HepG2 (cell line): ENCODE data around the gene KDELR3. TPM values are rescaled to one million over a fixed set of nuclear protein-coding genes. Genes with fewer than 3 reads are reported as not detected.
A peak's percentile ranks its signal among the peaks of the same experiment; 100 is the strongest.

ENCODE experiments used
- ATAC-seq: fragments of 200-7000 bp; cut with Tn5 transposase; 3 replicates; pipeline ENCODE4 v1.9.1; 2020; ENCODE audit warnings: mild to moderate bottlenecking, moderate library complexity
- BruUV-seq: library from RNA; stranded (reverse); fragments of 400-500 nt; replicated peaks from 2 replicates; lab custom pipeline; 2021; lab: Mats Ljungman, UMichigan
- CTCF ChIA-PET: fragments of 300-600 bp; formaldehyde crosslinking; extraction: SDS; loops from one replicate; lab custom pipeline; 2021; ENCODE audit warnings: low total read pairs, inconsistent platforms, low intra/inter-chr PET ratio; lab: Yijun Ruan, JAX
- POLR2A ChIA-PET: fragments of 350-600 bp; sonication (Branson Sonifier 250); formaldehyde crosslinking; loops from one replicate; lab custom pipeline; 2020; ENCODE audit warnings: antibody characterized with exemption, inconsistent platforms; lab: Yijun Ruan, JAX
- DNase-seq: peaks from one replicate; pipeline ENCODE4 v3.0.0-alpha.2; 2015; ENCODE audit warnings: low spot score
- FAIRE-seq: peaks from 3 replicates; lab custom pipeline; 2011; peaks lifted over from hg19 to GRCh38; lab: Jason Lieb, UNC
- H2AFZ ChIP-seq: one replicate; pipeline ENCODE4 v1.6.1; 2011; ENCODE audit warnings: low read length, inconsistent platforms
- H3K27ac ChIP-seq: fragments of 300-600 bp; 3 replicates; pipeline ENCODE4 v1.8.0; 2011; ENCODE audit warnings: mixed run types, mild to moderate bottlenecking, mixed read lengths, low read length, inconsistent platforms; ENCODE audit not compliant: insufficient read depth; ENCODE audit errors: extremely low read length
- H3K27me3 ChIP-seq, 2 experiments: fragments of 200-600 bp in 1 of 2; 2 replicates in 1 of 2; 3 replicates in 1 of 2; pipeline versions ENCODE4 v1.6.0 to v1.8.0; 2011; ENCODE audit warnings: low read length in 2 of 2, mild to moderate bottlenecking in 2 of 2, moderate library complexity in 2 of 2, inconsistent platforms in 1 of 2; ENCODE audit not compliant: insufficient read depth in 2 of 2, control insufficient read depth in 1 of 2
- H3K36me3 ChIP-seq, 2 experiments: fragments of 200-600 bp in 1 of 2; replicated peaks in 1 of 2; 2 replicates in 1 of 2; 3 replicates in 1 of 2; pipeline versions ENCODE4 v1.5.1 to v1.8.0; 2011; ENCODE audit warnings: low read length in 2 of 2, inconsistent platforms in 1 of 2; ENCODE audit not compliant: insufficient read depth in 2 of 2, control insufficient read depth in 1 of 2
- H3K4me1 ChIP-seq: 2 replicates; pipeline ENCODE4 v1.5.1; 2012; ENCODE audit warnings: low read length, inconsistent platforms; ENCODE audit not compliant: insufficient read depth
- H3K4me2 ChIP-seq: 2 replicates; pipeline ENCODE4 v1.6.0; 2011; ENCODE audit warnings: low read depth, low read length, inconsistent platforms
- H3K4me3 ChIP-seq, 3 experiments: fragments of 200-600 bp in 1 of 3; sonication (generic), shearing (Covaris generic) in 1 of 3; replicated peaks in 1 of 3; 2 replicates each; pipeline ENCODE4 v1.5.1; 2011 to 2016; ENCODE audit warnings: low read length in 3 of 3, inconsistent platforms in 2 of 3, low read depth in 2 of 3, mild to moderate bottlenecking in 2 of 3, control low read depth in 1 of 3, mixed read lengths in 1 of 3; ENCODE audit not compliant: insufficient read depth in 1 of 3
- H3K79me2 ChIP-seq: one replicate; pipeline ENCODE4 v1.6.1; 2011; ENCODE audit warnings: low read length, inconsistent platforms; ENCODE audit not compliant: insufficient read depth
- H3K9ac ChIP-seq: 2 replicates; pipeline ENCODE4 v1.6.0; 2011; ENCODE audit warnings: mild to moderate bottlenecking, low read depth, low read length, inconsistent platforms; ENCODE audit not compliant: insufficient read depth
- H3K9me3 ChIP-seq: 2 replicates; pipeline ENCODE4 v1.5.1; 2012; ENCODE audit warnings: mild to moderate bottlenecking, low read length
- H4K20me1 ChIP-seq: 2 replicates; pipeline ENCODE4 v1.6.0; 2011; ENCODE audit warnings: inconsistent platforms, mild to moderate bottlenecking, low read length, moderate library complexity; ENCODE audit not compliant: insufficient read depth
- FOSL2 ChIP-seq: sonication (generic); formaldehyde crosslinking; IDR thresholded peaks from 2 replicates; pipeline ENCODE4 v1.4.0; 2020; ENCODE audit warnings: missing genetic modification reagents
- MXD3 ChIP-seq: IDR thresholded peaks from 2 replicates; pipeline ENCODE4 v1.6.1; 2016; ENCODE audit warnings: mild to moderate bottlenecking, missing biosample characterization, missing genetic modification reagents
- SMC3 ChIP-seq: IDR thresholded peaks from 2 replicates; pipeline ENCODE4 v1.6.1; 2011; ENCODE audit warnings: low read length, improper control_type of control experiment
- TRIM24 ChIP-seq: sonication (generic); formaldehyde crosslinking; IDR thresholded peaks from 2 replicates; pipeline ENCODE4 v1.8.0; 2022; ENCODE audit warnings: mild to moderate bottlenecking, missing genetic modification reagents
- ZKSCAN1 ChIP-seq: fragments of 150-350 bp; IDR thresholded peaks from 2 replicates; pipeline ENCODE4 v1.6.1; 2014; ENCODE audit warnings: low read length
- ZNF687 ChIP-seq: sonication (generic); formaldehyde crosslinking; IDR thresholded peaks from 2 replicates; pipeline ENCODE4 v1.5.1; 2020; ENCODE audit warnings: mild to moderate bottlenecking, missing genetic modification reagents, moderate library complexity
- ZNF768 ChIP-seq: sonication (generic); formaldehyde crosslinking; IDR thresholded peaks from 2 replicates; pipeline ENCODE4 v1.4.0; 2020; ENCODE audit warnings: missing genetic modification reagents
- WGBS: methylation state at CpG from one replicate; pipeline ENCODE4 v1.1.6; 2017; ENCODE audit warnings: low lambda C conversion rate; 5-methylcytosine and 5-hydroxymethylcytosine counted together
- in situ Hi-C: cut with HindIII; loops from 2 replicates; pipeline ENCODE4 v1.10.0; 2017; ENCODE audit warnings: low pct_unique_long_range_greater_than_20kb; ENCODE audit not compliant: extremely low pct_ligation_motif_present
- intact Hi-C: fragments of 100-400 bp; cut with micrococcal nuclease; formaldehyde crosslinking; loops from one replicate; pipeline ENCODE4 v1.10.0; 2022; ENCODE audit not compliant: unreplicated experiment
- polyA plus RNA-seq, 8 experiments: library from polyadenylated mRNA; depleted of rRNA in 3 of 8; stranded (reverse) in 7 of 8; unstranded in 1 of 8; fragments of >200 nt; fragmentation: Illumina TruSeq in 4 of 8; extraction: Trizol in 4 of 8; gene quantifications; 2 replicates each; pipeline versions ENCODE4 v1.2.1 to v1.2.3, GENCODE V29; 2011 to 2016; ENCODE audit warnings: low read depth in 4 of 8, missing spikeins in 1 of 8, mixed read lengths in 1 of 8; ENCODE audit not compliant: insufficient read depth in 1 of 8
- total RNA-seq, 5 experiments: library from RNA; depleted of rRNA; stranded (reverse); fragments of >200 nt; fragmentation: Illumina TruSeq; extraction: Trizol; gene quantifications; 2 replicates each; pipeline ENCODE4 v1.2.3, GENCODE V29; 2016; ENCODE audit warnings: low read depth in 1 of 5
- TF ChIP-seq, protein P1 (sequence below): sonication (generic); formaldehyde crosslinking; IDR thresholded peaks from 2 replicates; pipeline ENCODE4 v1.4.0; 2020; ENCODE audit warnings: missing genetic modification reagents, borderline replicate concordance

KDELR3 gene
- total and polyA plus RNA-seq, 2 of the 13 experiments (the other 11 are each of a cell fraction or from before 2014, with no cell fraction given), result 24.2 to 65.7 TPM

GRCh38 chr22:38436629-38437395, 31.1 kb upstream of the KDELR3 start:
- intact Hi-C loops, result no loop called here
- no peak overlapping the region for H3K4me2 ChIP-seq
- WGBS, result 70% methylated on average over 15 of the region's 15 CpGs
- ATAC-seq, result no peak
- no peaks in the 10 kb centered on the region for H3K36me3 ChIP-seq
- ChIA-PET CTCF (no interaction called here), POLR2A (no interaction called here)
- in situ Hi-C loops, result no loop called here
- no peaks in the 10 kb centered on the region for H3K9me3 ChIP-seq
- no peaks in the 10 kb centered on the region for H3K79me2 ChIP-seq
- no peak for DNase-seq
- H3K9ac ChIP-seq, result no peak overlapping the region
- no peak overlapping the region for H3K27ac ChIP-seq
- no peak overlapping the region for H2AFZ ChIP-seq
- H4K20me1 ChIP-seq, result no peaks in the 10 kb centered on the region
- H3K4me3 ChIP-seq, result no peak overlapping the region
- no peak for FAIRE-seq
- TF ChIP-seq ZKSCAN1 (peak; percentile 84), ZNF768 (peak; percentile 89), SMC3 (no peak), MXD3 (CRISPR knock-in tag) (no peak)
- BruUV-seq, result no TSS peak
- peaks cover 2 to 29% of the 10 kb centered on the region in 2 experiments; a peak in 3 of 5 replicates for H3K27me3 ChIP-seq
- peaks cover 8% of the 10 kb centered on the region; the same call in 1 of the 2 replicates for H3K4me1 ChIP-seq

- H3K9me3 ChIP-seq, result no peaks in the 10 kb centered on the region
- CTCF ChIA-PET, result no interaction called here
- peak; percentile 23; the same call in 1 of the 2 replicates for TF ChIP-seq ZNF687
- peak; percentile 64; the same call in 1 of the 2 replicates for TF ChIP-seq TRIM24 (CRISPR knock-in tag)
- peak; percentile 77 for TF ChIP-seq FOSL2 (CRISPR knock-in tag)
- TF ChIP-seq, protein P1, sequence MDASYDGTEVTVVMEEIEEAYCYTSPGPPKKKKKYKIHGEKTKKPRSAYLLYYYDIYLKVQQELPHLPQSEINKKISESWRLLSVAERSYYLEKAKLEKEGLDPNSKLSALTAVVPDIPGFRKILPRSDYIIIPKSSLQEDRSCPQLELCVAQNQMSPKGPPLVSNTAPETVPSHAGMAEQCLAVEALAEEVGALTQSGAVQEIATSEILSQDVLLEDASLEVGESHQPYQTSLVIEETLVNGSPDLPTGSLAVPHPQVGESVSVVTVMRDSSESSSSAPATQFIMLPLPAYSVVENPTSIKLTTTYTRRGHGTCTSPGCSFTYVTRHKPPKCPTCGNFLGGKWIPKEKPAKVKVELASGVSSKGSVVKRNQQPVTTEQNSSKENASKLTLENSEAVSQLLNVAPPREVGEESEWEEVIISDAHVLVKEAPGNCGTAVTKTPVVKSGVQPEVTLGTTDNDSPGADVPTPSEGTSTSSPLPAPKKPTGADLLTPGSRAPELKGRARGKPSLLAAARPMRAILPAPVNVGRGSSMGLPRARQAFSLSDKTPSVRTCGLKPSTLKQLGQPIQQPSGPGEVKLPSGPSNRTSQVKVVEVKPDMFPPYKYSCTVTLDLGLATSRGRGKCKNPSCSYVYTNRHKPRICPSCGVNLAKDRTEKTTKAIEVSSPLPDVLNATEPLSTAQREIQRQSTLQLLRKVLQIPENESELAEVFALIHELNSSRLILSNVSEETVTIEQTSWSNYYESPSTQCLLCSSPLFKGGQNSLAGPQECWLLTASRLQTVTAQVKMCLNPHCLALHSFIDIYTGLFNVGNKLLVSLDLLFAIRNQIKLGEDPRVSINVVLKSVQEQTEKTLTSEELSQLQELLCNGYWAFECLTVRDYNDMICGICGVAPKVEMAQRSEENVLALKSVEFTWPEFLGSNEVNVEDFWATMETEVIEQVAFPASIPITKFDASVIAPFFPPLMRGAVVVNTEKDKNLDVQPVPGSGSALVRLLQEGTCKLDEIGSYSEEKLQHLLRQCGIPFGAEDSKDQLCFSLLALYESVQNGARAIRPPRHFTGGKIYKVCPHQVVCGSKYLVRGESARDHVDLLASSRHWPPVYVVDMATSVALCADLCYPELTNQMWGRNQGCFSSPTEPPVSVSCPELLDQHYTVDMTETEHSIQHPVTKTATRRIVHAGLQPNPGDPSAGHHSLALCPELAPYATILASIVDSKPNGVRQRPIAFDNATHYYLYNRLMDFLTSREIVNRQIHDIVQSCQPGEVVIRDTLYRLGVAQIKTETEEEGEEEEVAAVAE (CRISPR knock-in tag), result no peak
Measured at GRCh38 chr22:38437416-38437815, 30.5 kb upstream of the KDELR3 start.

More at GRCh38 chr22:38437416-38437815, 30.5 kb upstream of the KDELR3 start:
- WGBS, result 19% methylated on average over 5 of the region's 9 CpGs
- no peak for FAIRE-seq
- POLR2A ChIA-PET, result no interaction called here
- H4K20me1 ChIP-seq, result no peaks in the 10 kb centered on the region
- DNase-seq, result peak; percentile 38
- ATAC-seq, result peak; percentile 38
- no peaks in the 10 kb centered on the region for H3K36me3 ChIP-seq
- no peak overlapping the region for H2AFZ ChIP-seq
- peaks cover 8% of the 10 kb centered on the region; the same call in 1 of the 2 replicates for H3K4me1 ChIP-seq
- no peak overlapping the region for H3K27ac ChIP-seq
- in situ Hi-C loops (no loop called here), intact Hi-C loops (no loop called here)
- no peak overlapping the region for H3K4me3 ChIP-seq
- no peak overlapping the region for H3K4me2 ChIP-seq
- H3K9ac ChIP-seq, result no peak overlapping the region
- no peaks in the 10 kb centered on the region for H3K79me2 ChIP-seq
- BruUV-seq, result no TSS peak
- H3K27me3 ChIP-seq, result peaks cover 2 to 33% of the 10 kb centered on the region in 2 experiments; a peak in 3 of 5 replicates
